Spleen (tissue), 7 donors: ENCODE data around the gene XRCC4.

Experiments
- POLR2AphosphoS5 ChIP-seq, 3 donors: sonication (generic); formaldehyde crosslinking; IDR thresholded peaks; one replicate each; pipeline ENCODE4 v1.5.1; 2017; ENCODE audit warnings: antibody characterized with exemption in 3 of 3
- TF ChIP-seq, protein P1 (sequence below), 11 experiments: fragments of 200-600 bp in 7 of 11; fragments of 450-650 bp in 4 of 11; sonication (generic) in 4 of 11; IDR thresholded peaks in 8 of 11; conservative IDR thresholded peaks in 3 of 11; 1 replicate in 7 of 11; 2 replicates in 4 of 11; pipeline versions ENCODE4 v1.4.0 to v1.8.0; 2016 to 2021; ENCODE audit warnings: antibody characterized with exemption in 11 of 11, inconsistent platforms in 4 of 11, mild to moderate bottlenecking in 1 of 11
- donor health status: DM: no; HTN: no; CAD: no; lungs with moderate emphysema.
- donor health status: DM: no; HTN: no; CAD: no.
- donor health status: DM: no; HTN: no; CAD: no.

DNA sequence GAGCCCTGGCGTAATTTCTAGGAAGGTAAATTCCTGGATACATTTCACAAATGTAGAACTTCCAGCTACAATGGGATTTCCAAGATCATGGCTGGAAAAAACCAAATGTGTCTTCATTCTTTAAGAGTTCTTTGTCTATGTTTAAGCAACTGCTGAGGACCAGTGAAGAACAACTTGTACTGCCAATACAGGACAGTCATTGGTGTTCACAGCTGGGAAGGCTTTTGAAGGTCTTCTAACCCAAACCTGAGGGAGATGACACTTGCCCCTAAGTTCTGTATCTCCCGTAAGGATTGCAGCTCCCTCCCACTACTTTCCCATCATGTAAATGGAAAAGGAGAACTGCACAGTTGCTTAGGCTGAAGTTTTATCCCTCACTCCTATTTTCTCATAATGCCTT lies 28.5 kb upstream of the XRCC4 start:
- no peak for TF ChIP-seq POLR2AphosphoS5 (IDR thresholded peaks at IDR 0.05)
- TF ChIP-seq, protein P1, sequence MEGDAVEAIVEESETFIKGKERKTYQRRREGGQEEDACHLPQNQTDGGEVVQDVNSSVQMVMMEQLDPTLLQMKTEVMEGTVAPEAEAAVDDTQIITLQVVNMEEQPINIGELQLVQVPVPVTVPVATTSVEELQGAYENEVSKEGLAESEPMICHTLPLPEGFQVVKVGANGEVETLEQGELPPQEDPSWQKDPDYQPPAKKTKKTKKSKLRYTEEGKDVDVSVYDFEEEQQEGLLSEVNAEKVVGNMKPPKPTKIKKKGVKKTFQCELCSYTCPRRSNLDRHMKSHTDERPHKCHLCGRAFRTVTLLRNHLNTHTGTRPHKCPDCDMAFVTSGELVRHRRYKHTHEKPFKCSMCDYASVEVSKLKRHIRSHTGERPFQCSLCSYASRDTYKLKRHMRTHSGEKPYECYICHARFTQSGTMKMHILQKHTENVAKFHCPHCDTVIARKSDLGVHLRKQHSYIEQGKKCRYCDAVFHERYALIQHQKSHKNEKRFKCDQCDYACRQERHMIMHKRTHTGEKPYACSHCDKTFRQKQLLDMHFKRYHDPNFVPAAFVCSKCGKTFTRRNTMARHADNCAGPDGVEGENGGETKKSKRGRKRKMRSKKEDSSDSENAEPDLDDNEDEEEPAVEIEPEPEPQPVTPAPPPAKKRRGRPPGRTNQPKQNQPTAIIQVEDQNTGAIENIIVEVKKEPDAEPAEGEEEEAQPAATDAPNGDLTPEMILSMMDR (IDR thresholded peaks at IDR 0.05 in 8 of 11, conservative IDR thresholded peaks at IDR 0.05 in 3 of 11), result no peak
